ENCODE data around the gene ERF. TPM values are rescaled to one million over a fixed set of nuclear protein-coding genes. Genes with fewer than 3 reads are reported as not detected.
A peak's percentile ranks its signal among the peaks of the same experiment; 100 is the strongest.

ERF gene
- total and polyA plus RNA-seq, 10 of the 15 experiments (the other 5 are each of a cell fraction or from before 2014, with no cell fraction given) = 0.02 to 51.8 (median 14.4) TPM

- TF ChIP-seq BHLHE40 (IDR thresholded peaks at IDR 0.05; ENCODE audit: borderline replicate concordance in 1 of 2, low read depth in 2 of 2, low read length in 1 of 2) (peak in 1 of 2 experiments; percentile 20; a peak in 2 of 4 replicates), USF2 (IDR thresholded peaks at IDR 0.05; ENCODE audit: borderline replicate concordance, low read depth, low read length) (no peak), NFYA (IDR thresholded peaks at IDR 0.05; ENCODE audit: borderline replicate concordance, low read depth, low read length) (no peak), PRDM15 (CRISPR knock-in tag; IDR thresholded peaks at IDR 0.05) (no peak), TCF3 (IDR thresholded peaks at IDR 0.05; ENCODE audit: borderline replicate concordance, insufficient read depth, low read depth, low read length) (no peak), SREBF2 (IDR thresholded peaks at IDR 0.05; ENCODE audit: low read length) (no peak), SMARCA5 (IDR thresholded peaks at IDR 0.05) (no peak), ZNF274 (IDR thresholded peaks at IDR 0.05; ENCODE audit: insufficient read depth, insufficient read length) (no peak), RAD21 (IDR thresholded peaks at IDR 0.05; ENCODE audit: insufficient read depth, low read depth, low read length) (no peak), NFYB (IDR thresholded peaks at IDR 0.05; ENCODE audit: insufficient read depth, low read depth, low read length) (no peak), RAD51 (IDR thresholded peaks at IDR 0.05) (no peak), BMI1 (IDR thresholded peaks at IDR 0.05; ENCODE audit: borderline replicate concordance) (no peak), TBL1XR1 (IDR thresholded peaks at IDR 0.05; ENCODE audit: low read depth, low read length) (no peak), NR2C2 (IDR thresholded peaks at IDR 0.05; ENCODE audit: borderline replicate concordance, control insufficient read depth, insufficient read length, low read depth) (no peak), TCF12 (IDR thresholded peaks at IDR 0.05; ENCODE audit: low read depth, low read length) (no peak), RFX5 (IDR thresholded peaks at IDR 0.05; ENCODE audit: low read depth, low read length) (no peak)
- TF ChIP-seq, protein P1, sequence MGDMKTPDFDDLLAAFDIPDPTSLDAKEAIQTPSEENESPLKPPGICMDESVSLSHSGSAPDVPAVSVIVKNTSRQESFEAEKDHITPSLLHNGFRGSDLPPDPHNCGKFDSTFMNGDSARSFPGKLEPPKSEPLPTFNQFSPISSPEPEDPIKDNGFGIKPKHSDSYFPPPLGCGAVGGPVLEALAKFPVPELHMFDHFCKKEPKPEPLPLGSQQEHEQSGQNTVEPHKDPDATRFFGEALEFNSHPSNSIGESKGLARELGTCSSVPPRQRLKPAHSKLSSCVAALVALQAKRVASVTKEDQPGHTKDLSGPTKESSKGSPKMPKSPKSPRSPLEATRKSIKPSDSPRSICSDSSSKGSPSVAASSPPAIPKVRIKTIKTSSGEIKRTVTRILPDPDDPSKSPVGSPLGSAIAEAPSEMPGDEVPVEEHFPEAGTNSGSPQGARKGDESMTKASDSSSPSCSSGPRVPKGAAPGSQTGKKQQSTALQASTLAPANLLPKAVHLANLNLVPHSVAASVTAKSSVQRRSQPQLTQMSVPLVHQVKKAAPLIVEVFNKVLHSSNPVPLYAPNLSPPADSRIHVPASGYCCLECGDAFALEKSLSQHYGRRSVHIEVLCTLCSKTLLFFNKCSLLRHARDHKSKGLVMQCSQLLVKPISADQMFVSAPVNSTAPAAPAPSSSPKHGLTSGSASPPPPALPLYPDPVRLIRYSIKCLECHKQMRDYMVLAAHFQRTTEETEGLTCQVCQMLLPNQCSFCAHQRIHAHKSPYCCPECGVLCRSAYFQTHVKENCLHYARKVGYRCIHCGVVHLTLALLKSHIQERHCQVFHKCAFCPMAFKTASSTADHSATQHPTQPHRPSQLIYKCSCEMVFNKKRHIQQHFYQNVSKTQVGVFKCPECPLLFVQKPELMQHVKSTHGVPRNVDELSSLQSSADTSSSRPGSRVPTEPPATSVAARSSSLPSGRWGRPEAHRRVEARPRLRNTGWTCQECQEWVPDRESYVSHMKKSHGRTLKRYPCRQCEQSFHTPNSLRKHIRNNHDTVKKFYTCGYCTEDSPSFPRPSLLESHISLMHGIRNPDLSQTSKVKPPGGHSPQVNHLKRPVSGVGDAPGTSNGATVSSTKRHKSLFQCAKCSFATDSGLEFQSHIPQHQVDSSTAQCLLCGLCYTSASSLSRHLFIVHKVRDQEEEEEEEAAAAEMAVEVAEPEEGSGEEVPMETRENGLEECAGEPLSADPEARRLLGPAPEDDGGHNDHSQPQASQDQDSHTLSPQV (IDR thresholded peaks at IDR 0.05) = no peak
- TF ChIP-seq, protein P2, sequence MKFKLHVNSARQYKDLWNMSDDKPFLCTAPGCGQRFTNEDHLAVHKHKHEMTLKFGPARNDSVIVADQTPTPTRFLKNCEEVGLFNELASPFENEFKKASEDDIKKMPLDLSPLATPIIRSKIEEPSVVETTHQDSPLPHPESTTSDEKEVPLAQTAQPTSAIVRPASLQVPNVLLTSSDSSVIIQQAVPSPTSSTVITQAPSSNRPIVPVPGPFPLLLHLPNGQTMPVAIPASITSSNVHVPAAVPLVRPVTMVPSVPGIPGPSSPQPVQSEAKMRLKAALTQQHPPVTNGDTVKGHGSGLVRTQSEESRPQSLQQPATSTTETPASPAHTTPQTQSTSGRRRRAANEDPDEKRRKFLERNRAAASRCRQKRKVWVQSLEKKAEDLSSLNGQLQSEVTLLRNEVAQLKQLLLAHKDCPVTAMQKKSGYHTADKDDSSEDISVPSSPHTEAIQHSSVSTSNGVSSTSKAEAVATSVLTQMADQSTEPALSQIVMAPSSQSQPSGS (IDR thresholded peaks at IDR 0.05; ENCODE audit: low read length) = no peak
These were observed 659 bp downstream of the ERF start (continued) for GRCh38 chr19:42254089-42254849.
